OCI-LY7 (cell line): ENCODE results near the gene PARD3.

Experiments used
- EZH2phosphoT487 ChIP-seq: fragments of 200-600 bp; sonication (generic); IDR thresholded peaks from 2 replicates; pipeline ENCODE4 v1.6.1; 2018; ENCODE audit warnings: low read depth, borderline replicate concordance, mild to moderate bottlenecking, mixed run types, antibody characterized with exemption, low read length, moderate library complexity, mixed read lengths
- TF ChIP-seq, protein P1 (sequence below): fragments of 200-600 bp; sonication (generic); conservative IDR thresholded peaks from 2 replicates; pipeline ENCODE4 v1.5.1; 2014; ENCODE audit warnings: mild to moderate bottlenecking, antibody characterized with exemption, low read length, moderate library complexity, mixed read lengths

GRCh38 chr10:34075254-34075926 is 739.7 kb downstream of the PARD3 start:
- TF ChIP-seq, protein P1, sequence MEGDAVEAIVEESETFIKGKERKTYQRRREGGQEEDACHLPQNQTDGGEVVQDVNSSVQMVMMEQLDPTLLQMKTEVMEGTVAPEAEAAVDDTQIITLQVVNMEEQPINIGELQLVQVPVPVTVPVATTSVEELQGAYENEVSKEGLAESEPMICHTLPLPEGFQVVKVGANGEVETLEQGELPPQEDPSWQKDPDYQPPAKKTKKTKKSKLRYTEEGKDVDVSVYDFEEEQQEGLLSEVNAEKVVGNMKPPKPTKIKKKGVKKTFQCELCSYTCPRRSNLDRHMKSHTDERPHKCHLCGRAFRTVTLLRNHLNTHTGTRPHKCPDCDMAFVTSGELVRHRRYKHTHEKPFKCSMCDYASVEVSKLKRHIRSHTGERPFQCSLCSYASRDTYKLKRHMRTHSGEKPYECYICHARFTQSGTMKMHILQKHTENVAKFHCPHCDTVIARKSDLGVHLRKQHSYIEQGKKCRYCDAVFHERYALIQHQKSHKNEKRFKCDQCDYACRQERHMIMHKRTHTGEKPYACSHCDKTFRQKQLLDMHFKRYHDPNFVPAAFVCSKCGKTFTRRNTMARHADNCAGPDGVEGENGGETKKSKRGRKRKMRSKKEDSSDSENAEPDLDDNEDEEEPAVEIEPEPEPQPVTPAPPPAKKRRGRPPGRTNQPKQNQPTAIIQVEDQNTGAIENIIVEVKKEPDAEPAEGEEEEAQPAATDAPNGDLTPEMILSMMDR: no peak
- no peak for TF ChIP-seq EZH2phosphoT487
